ENCODE results near the gene MBD1.

The MBD1 gene

DNA sequence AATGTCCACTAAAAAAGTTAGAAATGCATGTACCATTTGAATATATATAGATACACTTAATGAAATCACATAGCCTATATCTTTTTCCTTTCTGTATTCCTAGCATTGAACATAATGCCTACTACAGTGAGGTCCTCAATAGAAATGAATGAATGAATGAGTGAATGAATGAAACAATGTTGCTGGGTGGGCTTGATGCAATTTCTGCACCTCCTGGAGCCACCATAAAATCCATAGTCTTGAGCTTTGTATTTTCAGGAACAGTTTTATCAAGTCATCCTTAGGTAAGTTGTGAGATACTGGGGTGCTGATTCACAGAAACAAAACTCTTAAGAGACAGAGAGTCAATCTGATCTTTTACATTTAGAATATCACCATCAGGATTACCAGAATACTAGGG, 18.3 kb downstream of the MBD1 start:
- no peak for ATAC-seq
- TF ChIP-seq ESRRG (CRISPR knock-in tag; IDR thresholded peaks at IDR 0.05) (no peak), TSHZ2 (CRISPR knock-in tag; IDR thresholded peaks at IDR 0.05) (no peak), ZFP3 (CRISPR knock-in tag; IDR thresholded peaks at IDR 0.05) (no peak), ISL1 (CRISPR knock-in tag; IDR thresholded peaks at IDR 0.05) (no peak), GLIS3 (CRISPR knock-in tag; IDR thresholded peaks at IDR 0.05) (no peak), PPARA (CRISPR knock-in tag; IDR thresholded peaks at IDR 0.05; ENCODE audit: borderline replicate concordance) (no peak), ZNF565 (CRISPR knock-in tag; conservative IDR thresholded peaks at IDR 0.05; ENCODE audit: low read depth) (no peak), ZFP30 (CRISPR knock-in tag; IDR thresholded peaks at IDR 0.05) (no peak), ZNF70 (CRISPR knock-in tag; IDR thresholded peaks at IDR 0.05) (no peak), SNAI2 (CRISPR knock-in tag; IDR thresholded peaks at IDR 0.05) (no peak)
- TF ChIP-seq, protein P1, sequence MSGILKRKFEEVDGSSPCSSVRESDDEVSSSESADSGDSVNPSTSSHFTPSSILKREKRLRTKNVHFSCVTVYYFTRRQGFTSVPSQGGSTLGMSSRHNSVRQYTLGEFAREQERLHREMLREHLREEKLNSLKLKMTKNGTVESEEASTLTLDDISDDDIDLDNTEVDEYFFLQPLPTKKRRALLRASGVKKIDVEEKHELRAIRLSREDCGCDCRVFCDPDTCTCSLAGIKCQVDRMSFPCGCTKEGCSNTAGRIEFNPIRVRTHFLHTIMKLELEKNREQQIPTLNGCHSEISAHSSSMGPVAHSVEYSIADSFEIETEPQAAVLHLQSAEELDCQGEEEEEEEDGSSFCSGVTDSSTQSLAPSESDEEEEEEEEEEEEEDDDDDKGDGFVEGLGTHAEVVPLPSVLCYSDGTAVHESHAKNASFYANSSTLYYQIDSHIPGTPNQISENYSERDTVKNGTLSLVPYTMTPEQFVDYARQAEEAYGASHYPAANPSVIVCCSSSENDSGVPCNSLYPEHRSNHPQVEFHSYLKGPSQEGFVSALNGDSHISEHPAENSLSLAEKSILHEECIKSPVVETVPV (CRISPR knock-in tag; IDR thresholded peaks at IDR 0.05) = no peak

GRCh38 chr18:50250935-50251334, 30.4 kb downstream of the MBD1 start:
- ATAC-seq = no peak
- TF ChIP-seq, protein P1 (CRISPR knock-in tag; IDR thresholded peaks at IDR 0.05) = no peak
- TF ChIP-seq BACH2 (CRISPR knock-in tag; IDR thresholded peaks at IDR 0.05; ENCODE audit: borderline replicate concordance) = no peak
- no peak for TF ChIP-seq ESRRG (CRISPR knock-in tag; IDR thresholded peaks at IDR 0.05)
- no peak for TF ChIP-seq ZNF565 (CRISPR knock-in tag; conservative IDR thresholded peaks at IDR 0.05; ENCODE audit: low read depth)
- no peak for TF ChIP-seq CSDC2 (CRISPR knock-in tag; IDR thresholded peaks at IDR 0.05)
- no peak for TF ChIP-seq POU6F1 (CRISPR knock-in tag; IDR thresholded peaks at IDR 0.05; ENCODE audit: borderline replicate concordance, low read depth)
- no peak for TF ChIP-seq CREB5 (CRISPR knock-in tag; IDR thresholded peaks at IDR 0.05; ENCODE audit: low read depth)
- TF ChIP-seq TSHZ2 (CRISPR knock-in tag; IDR thresholded peaks at IDR 0.05) = no peak
- TF ChIP-seq ZC3H10 (CRISPR knock-in tag; IDR thresholded peaks at IDR 0.05) = no peak
- TF ChIP-seq ARNTL (CRISPR knock-in tag; IDR thresholded peaks at IDR 0.05; ENCODE audit: borderline replicate concordance, low read depth) = no peak
- no peak for TF ChIP-seq SNAI2 (CRISPR knock-in tag; IDR thresholded peaks at IDR 0.05)
- no peak for TF ChIP-seq PATZ1 (CRISPR knock-in tag; IDR thresholded peaks at IDR 0.05; ENCODE audit: borderline replicate concordance)
- no peak for TF ChIP-seq TOX (CRISPR knock-in tag; IDR thresholded peaks at IDR 0.05; ENCODE audit: borderline replicate concordance)
- TF ChIP-seq OSR1 (CRISPR knock-in tag; IDR thresholded peaks at IDR 0.05) = no peak
- TF ChIP-seq ISL1 (CRISPR knock-in tag; IDR thresholded peaks at IDR 0.05) = no peak

Data from SK-N-SH treated with all-trans-retinoic acid at 6 μM for 48 hours (cell line).